Measurements from ENCODE around the gene SRXN1. TPM values are rescaled to one million over a fixed set of nuclear protein-coding genes. Genes with fewer than 3 reads are reported as not detected.
"Not testable (repeated sequence)": the region's sequence is repeated elsewhere in the genome, so short reads cannot be mapped to it uniquely, and the experiment has no call there.

SRXN1 gene
- total RNA-seq, 6 experiments from 2014 or later, result 50.0 to 65.4 (median 58.3) TPM

- no peak for TF ChIP-seq CTCF (IDR thresholded peaks at IDR 0.05)
- H3K27me3 Mint-ChIP-seq (ENCODE audit: insufficient read depth), result peaks cover 45% of the 10 kb centered on the region
- H3K36me3 Mint-ChIP-seq (ENCODE audit: low read depth), result no peaks in the 10 kb centered on the region
- H3K4me1 Mint-ChIP-seq (ENCODE audit: low read depth), result no peaks in the 10 kb centered on the region
- no peak overlapping the region for H3K27ac Mint-ChIP-seq
- DNase-seq, result no peak
- H3K4me3 Mint-ChIP-seq, result no peak overlapping the region
- H3K9me3 Mint-ChIP-seq, result no peaks in the 10 kb centered on the region
These were observed 44.8 kb upstream of the SRXN1 start for GRCh38 chr20:697826-698225.

- DNase-seq, result no peak
- Mint-ChIP-seq H3K36me3 (ENCODE audit: low read depth) (no peaks in the 10 kb centered on the region), H3K9me3 (no peaks in the 10 kb centered on the region), H3K4me3 (no peak overlapping the region), H3K27me3 (ENCODE audit: insufficient read depth) (peaks cover 49% of the 10 kb centered on the region), H3K27ac (no peak overlapping the region), H3K4me1 (ENCODE audit: low read depth) (no peaks in the 10 kb centered on the region)
- TF ChIP-seq CTCF (IDR thresholded peaks at IDR 0.05), result no peak
These were observed 42.3 kb upstream of the SRXN1 start for GRCh38 chr20:695165-695866.

- Mint-ChIP-seq H3K4me3 (no peak overlapping the region), H3K27me3 (ENCODE audit: insufficient read depth) (peaks cover 48% of the 10 kb centered on the region), H3K36me3 (ENCODE audit: low read depth) (no peaks in the 10 kb centered on the region), H3K27ac (no peak overlapping the region), H3K4me1 (ENCODE audit: low read depth) (no peaks in the 10 kb centered on the region), H3K9me3 (no peaks in the 10 kb centered on the region)
- TF ChIP-seq CTCF (IDR thresholded peaks at IDR 0.05), result no peak
- DNase-seq, result no peak
These were observed 41.5 kb upstream of the SRXN1 start for GRCh38 chr20:694496-694895.

DNA sequence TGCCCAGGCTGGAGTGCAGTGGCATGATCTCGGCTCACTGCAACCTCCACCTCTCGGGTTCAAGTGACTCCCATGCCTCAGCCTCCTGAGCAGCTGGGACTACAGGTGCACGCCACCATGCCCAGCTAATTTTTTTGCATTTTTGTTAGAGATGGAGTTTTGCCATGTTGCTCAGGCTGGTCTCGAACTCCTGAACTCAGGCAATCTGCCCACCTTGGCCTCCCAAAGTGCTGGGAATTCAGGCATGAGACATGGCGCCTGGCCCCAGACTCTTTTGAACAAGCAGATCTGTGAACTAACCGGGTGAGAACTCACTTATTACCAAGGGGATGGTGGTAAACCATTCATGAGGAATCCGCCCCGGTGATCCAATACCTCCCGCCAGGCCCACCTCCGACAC, 40.8 kb upstream of the SRXN1 start:
- not testable (repeated sequence) for H3K36me3 Mint-ChIP-seq (ENCODE audit: low read depth); H3K27ac Mint-ChIP-seq; H3K9me3 Mint-ChIP-seq; DNase-seq; H3K4me1 Mint-ChIP-seq (ENCODE audit: low read depth); H3K4me3 Mint-ChIP-seq
- H3K27me3 Mint-ChIP-seq (ENCODE audit: insufficient read depth), result peaks cover 52% of the 10 kb centered on the region

- H3K4me1 Mint-ChIP-seq (ENCODE audit: low read depth), result no peaks in the 10 kb centered on the region
- H3K36me3 Mint-ChIP-seq (ENCODE audit: low read depth), result no peaks in the 10 kb centered on the region
- H3K27ac Mint-ChIP-seq, result no peak overlapping the region
- no peaks in the 10 kb centered on the region for H3K9me3 Mint-ChIP-seq
- DNase-seq, result no peak
- peaks cover 57% of the 10 kb centered on the region for H3K27me3 Mint-ChIP-seq (ENCODE audit: insufficient read depth)
- H3K4me3 Mint-ChIP-seq, result no peak overlapping the region
- no peak for TF ChIP-seq CTCF (IDR thresholded peaks at IDR 0.05)
These were observed 39.0 kb upstream of the SRXN1 start for GRCh38 chr20:692044-692443.

- DNase-seq, result no peak
- no peaks in the 10 kb centered on the region for H3K9me3 Mint-ChIP-seq
- no peaks in the 10 kb centered on the region for H3K36me3 Mint-ChIP-seq (ENCODE audit: low read depth)
- no peak overlapping the region for H3K27ac Mint-ChIP-seq
- no peak overlapping the region for H3K4me3 Mint-ChIP-seq
- no peak for TF ChIP-seq CTCF (IDR thresholded peaks at IDR 0.05)
- H3K27me3 Mint-ChIP-seq (ENCODE audit: insufficient read depth), result peaks cover 58% of the 10 kb centered on the region
- no peaks in the 10 kb centered on the region for H3K4me1 Mint-ChIP-seq (ENCODE audit: low read depth)
These were observed 36.9 kb upstream of the SRXN1 start for GRCh38 chr20:689947-690346.

Data from HFFc6 (cell line).